DND-41 (cell line): ENCODE data around the gene AKAP13.

ENCODE experiments used
- ATAC-seq: fragments of 200-7000 bp; cut with Tn5 transposase; 3 replicates; pipeline ENCODE4 v1.9.1; 2021; ENCODE audit warnings: low read depth; ENCODE audit not compliant: insufficient read depth
- DNase-seq: peaks from one replicate; pipeline ENCODE4 v3.0.0-alpha.2; 2020
- H2AFZ ChIP-seq: 2 replicates; pipeline ENCODE4 v1.6.0; 2012; ENCODE audit warnings: low read depth, low read length
- H3K27ac ChIP-seq: 2 replicates; pipeline ENCODE4 v1.5.1; 2012; ENCODE audit warnings: low read length, inconsistent platforms
- H3K27me3 ChIP-seq: fragments of 200-600 bp; sonication (generic); 2 replicates; pipeline ENCODE4 v1.6.0; 2012; ENCODE audit warnings: low read length, mild to moderate bottlenecking, inconsistent platforms; ENCODE audit not compliant: insufficient read depth, poor library complexity
- H3K36me3 ChIP-seq: 2 replicates; pipeline ENCODE4 v1.5.1; 2012; ENCODE audit warnings: low read length, inconsistent platforms; ENCODE audit not compliant: insufficient read depth
- H3K4me1 ChIP-seq: 2 replicates; pipeline ENCODE4 v1.5.1; 2012; ENCODE audit warnings: mild to moderate bottlenecking, low read length; ENCODE audit not compliant: insufficient read depth
- H3K4me2 ChIP-seq: 2 replicates; pipeline ENCODE4 v1.6.0; 2012; ENCODE audit warnings: mild to moderate bottlenecking, moderate library complexity, low read length, inconsistent platforms; ENCODE audit not compliant: insufficient read depth
- H3K4me3 ChIP-seq, 2 experiments: fragments of 200-600 bp in 1 of 2; shearing (Covaris generic) in 1 of 2; 2 replicates each; pipeline ENCODE4 v1.5.1; 2012 to 2016; ENCODE audit warnings: inconsistent platforms in 2 of 2, low read length in 2 of 2, mild to moderate bottlenecking in 2 of 2, low read depth in 1 of 2, moderate library complexity in 1 of 2
- H3K79me2 ChIP-seq: 2 replicates; pipeline ENCODE4 v1.6.0; 2012; ENCODE audit warnings: low read length, inconsistent platforms; ENCODE audit not compliant: insufficient read depth
- H3K9ac ChIP-seq: 2 replicates; pipeline ENCODE4 v1.6.0; 2012; ENCODE audit warnings: low read depth, mild to moderate bottlenecking, inconsistent platforms, low read length, moderate library complexity
- H3K9me3 ChIP-seq: 2 replicates; pipeline ENCODE4 v1.5.1; 2012; ENCODE audit warnings: low read length, moderate library complexity, mild to moderate bottlenecking, inconsistent platforms; ENCODE audit not compliant: insufficient read depth, severe bottlenecking
- H4K20me1 ChIP-seq: 2 replicates; pipeline ENCODE4 v1.6.0; 2012; ENCODE audit warnings: low read length; ENCODE audit not compliant: insufficient read depth
- CTCF ChIP-seq: IDR thresholded peaks from 2 replicates; pipeline ENCODE4 v1.5.1; 2012; ENCODE audit warnings: borderline replicate concordance, low read length, moderate library complexity, mild to moderate bottlenecking; ENCODE audit not compliant: poor library complexity, severe bottlenecking; ENCODE audit errors: extremely low read depth
- EZH2 ChIP-seq: IDR thresholded peaks from 3 replicates; pipeline ENCODE4 v1.6.1; 2012; ENCODE audit warnings: borderline replicate concordance, low read depth, mild to moderate bottlenecking, moderate library complexity, low read length, inconsistent platforms; ENCODE audit not compliant: severe bottlenecking

The AKAP13 gene

DNA sequence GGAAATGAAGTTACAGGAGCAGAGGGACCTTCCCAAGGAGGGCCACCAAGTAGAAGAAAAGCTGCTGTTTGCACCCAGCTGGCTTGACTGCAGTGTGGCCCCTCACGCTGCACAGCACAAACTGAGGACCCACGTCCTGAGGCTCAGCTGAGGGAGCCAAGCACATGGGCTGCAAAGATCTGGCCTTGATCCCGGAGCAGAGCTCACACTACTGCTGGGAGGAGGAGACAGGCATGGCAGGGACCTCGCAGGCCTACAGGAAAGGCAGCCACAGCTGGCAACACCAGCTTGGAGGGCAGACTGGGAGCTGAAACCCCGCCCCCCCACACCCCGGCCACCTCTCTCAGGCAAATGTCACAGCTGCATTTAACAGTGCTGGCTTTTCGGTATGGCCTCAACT is 374.6 kb downstream of the AKAP13 start:
- TF ChIP-seq EZH2 (no peak), CTCF (no peak)
- ATAC-seq, result no peak
- Histone ChIP-seq H3K27me3 (no peaks in the 10 kb centered on the region), H3K4me1 (no peaks in the 10 kb centered on the region), H3K9ac (no peak overlapping the region), H3K36me3 (peaks cover 12% of the 10 kb centered on the region), H3K27ac (no peak overlapping the region), H3K4me3 (no peak overlapping the region), H3K79me2 (no peaks in the 10 kb centered on the region), H3K9me3 (no peaks in the 10 kb centered on the region), H3K4me2 (no peak overlapping the region), H2AFZ (no peak overlapping the region), H4K20me1 (no peaks in the 10 kb centered on the region; the same call in 1 of the 2 replicates)
- no peak for DNase-seq

GRCh38 chr15:85755471-85755870 is 375.1 kb downstream of the AKAP13 start:
- Histone ChIP-seq H3K79me2 (no peaks in the 10 kb centered on the region), H3K9ac (no peak overlapping the region), H2AFZ (no peak overlapping the region), H3K4me2 (no peak overlapping the region), H3K27ac (no peak overlapping the region), H3K9me3 (no peaks in the 10 kb centered on the region), H4K20me1 (no peaks in the 10 kb centered on the region; the same call in 1 of the 2 replicates), H3K4me3 (no peak overlapping the region), H3K27me3 (no peaks in the 10 kb centered on the region), H3K4me1 (no peaks in the 10 kb centered on the region), H3K36me3 (peaks cover 14% of the 10 kb centered on the region)
- no peak for DNase-seq
- ATAC-seq, result no peak
- TF ChIP-seq EZH2 (no peak), CTCF (no peak)

DNA sequence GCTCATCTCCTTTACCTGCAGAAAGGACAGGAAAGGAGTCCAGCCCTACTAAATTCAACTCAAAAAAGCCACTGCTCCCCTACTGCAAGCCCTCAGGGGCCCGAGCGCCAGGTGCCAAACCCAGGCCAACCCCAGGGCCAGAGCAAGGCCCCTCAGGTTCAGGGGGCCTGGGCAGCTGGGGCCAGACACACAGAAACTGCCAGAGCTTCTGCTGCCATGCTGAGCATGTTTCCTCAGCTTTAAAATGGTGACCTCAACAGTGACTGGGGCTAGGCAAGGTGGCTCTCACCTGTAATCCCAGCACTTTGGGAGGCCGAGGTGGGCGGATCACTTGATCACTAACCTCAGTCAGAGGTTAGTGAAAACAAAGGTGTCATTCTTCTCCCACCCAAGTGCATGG is 375.5 kb downstream of the AKAP13 start:
- H3K9me3 ChIP-seq, result no peaks in the 10 kb centered on the region
- no peak overlapping the region for H3K9ac ChIP-seq
- H3K4me3 ChIP-seq, result no peak overlapping the region
- TF ChIP-seq CTCF (no peak), EZH2 (no peak)
- no peaks in the 10 kb centered on the region for H3K4me1 ChIP-seq
- H3K4me2 ChIP-seq, result no peak overlapping the region
- no peak overlapping the region for H2AFZ ChIP-seq
- peaks cover 14% of the 10 kb centered on the region for H3K36me3 ChIP-seq
- DNase-seq, result no peak
- H3K27me3 ChIP-seq, result no peaks in the 10 kb centered on the region
- no peaks in the 10 kb centered on the region for H3K79me2 ChIP-seq
- no peak overlapping the region for H3K27ac ChIP-seq
- no peak for ATAC-seq
- no peaks in the 10 kb centered on the region; the same call in 1 of the 2 replicates for H4K20me1 ChIP-seq
